K562 (cell line): ENCODE results near the gene MUC5B. TPM values are rescaled to one million over a fixed set of nuclear protein-coding genes. Genes with fewer than 3 reads are reported as not detected.

Source experiments
- ATAC-seq: fragments of 200-7000 bp; cut with Tn5 transposase; 3 replicates; pipeline ENCODE4 v1.9.1; 2020; ENCODE audit warnings: moderate library complexity
- BruUV-seq: library from RNA; stranded (reverse); fragments of 400-500 nt; replicated peaks from 2 replicates; lab custom pipeline; 2021; lab: Mats Ljungman, UMichigan
- CTCF ChIA-PET: fragments of 300-600 bp; formaldehyde crosslinking; extraction: SDS; loops from one replicate; lab custom pipeline; 2021; ENCODE audit warnings: low intra/inter-chr PET ratio; lab: Yijun Ruan, JAX
- POLR2A ChIA-PET: fragments of 300-600, 350-650 bp; sonication (Branson Sonifier 250); formaldehyde crosslinking; extraction: SDS; loops from one replicate; lab custom pipeline; 2021; ENCODE audit warnings: antibody characterized with exemption, inconsistent platforms; lab: Yijun Ruan, JAX
- DNase-seq, 4 experiments: peaks; one replicate each; pipeline versions ENCODE4 v3.0.0 to v3.0.0-alpha.2; 2011 to 2018; ENCODE audit warnings: low spot score in 3 of 4, mixed read lengths in 3 of 4; ENCODE audit errors: extremely low read depth in 1 of 4
- FAIRE-seq: peaks from 2 replicates; lab custom pipeline; 2011; peaks lifted over from hg19 to GRCh38; lab: Jason Lieb, UNC
- H2AFZ ChIP-seq: 2 replicates; pipeline ENCODE4 v1.6.0; 2011; ENCODE audit warnings: low read depth, low read length, control low read depth, inconsistent platforms
- H3K27ac ChIP-seq: fragments of 200-600 bp; 3 replicates; pipeline ENCODE4 v1.8.0; 2011; ENCODE audit warnings: low read depth, mild to moderate bottlenecking, control low read depth, inconsistent platforms, low read length, moderate library complexity, mixed read lengths; ENCODE audit errors: extremely low read depth
- H3K27me3 ChIP-seq, 2 experiments: fragments of 300-600 bp in 1 of 2; 2 replicates in 1 of 2; 3 replicates in 1 of 2; pipeline versions ENCODE4 v1.6.0 to v1.8.0; 2011; ENCODE audit warnings: inconsistent platforms in 2 of 2, low read length in 2 of 2, mild to moderate bottlenecking in 1 of 2, mixed read lengths in 1 of 2, moderate library complexity in 1 of 2; ENCODE audit not compliant: control insufficient read depth in 2 of 2, insufficient read depth in 2 of 2
- H3K36me3 ChIP-seq: fragments of 300-600 bp; 3 replicates; pipeline ENCODE4 v1.8.0; 2011; ENCODE audit warnings: mild to moderate bottlenecking, low read length, inconsistent platforms; ENCODE audit not compliant: control insufficient read depth, insufficient read depth
- H3K4me1 ChIP-seq, 2 experiments: fragments of 200-600 bp in 1 of 2; replicated peaks in 1 of 2; 2 replicates in 1 of 2; 3 replicates in 1 of 2; pipeline versions ENCODE4 v1.5.1 to v1.8.0; 2011; ENCODE audit warnings: inconsistent platforms in 2 of 2, low read length in 2 of 2, mild to moderate bottlenecking in 1 of 2, mixed read lengths in 1 of 2, moderate library complexity in 1 of 2; ENCODE audit not compliant: control insufficient read depth in 2 of 2, insufficient read depth in 2 of 2
- H3K4me2 ChIP-seq: 2 replicates; pipeline ENCODE4 v1.6.1; 2011; ENCODE audit warnings: low read length, control low read depth, inconsistent platforms, mixed read lengths; ENCODE audit not compliant: insufficient read depth
- H3K4me3 ChIP-seq: fragments of 200-600 bp; sonication (generic), shearing (Covaris generic); 2 replicates; pipeline ENCODE4 v1.5.1; 2016; ENCODE audit warnings: control low read depth, inconsistent platforms
- H3K79me2 ChIP-seq: fragments of 200-600 bp; 3 replicates; pipeline ENCODE4 v1.8.0; 2011; ENCODE audit warnings: low read length, inconsistent platforms; ENCODE audit not compliant: control insufficient read depth, insufficient read depth
- H3K9ac ChIP-seq, 2 experiments: 2 replicates each; pipeline versions ENCODE4 v1.6.0 to v1.6.1; 2011; ENCODE audit warnings: low read depth in 2 of 2, low read length in 2 of 2, control low read depth in 1 of 2, inconsistent platforms in 1 of 2, mild to moderate bottlenecking in 1 of 2, mixed read lengths in 1 of 2; ENCODE audit not compliant: insufficient read depth in 1 of 2
- H3K9me1 ChIP-seq: one replicate; pipeline ENCODE4 v1.6.0; 2011; ENCODE audit warnings: inconsistent platforms, mild to moderate bottlenecking, low read length, moderate library complexity; ENCODE audit not compliant: control insufficient read depth, insufficient read depth
- H3K9me3 ChIP-seq: replicated peaks from 2 replicates; pipeline ENCODE4 v1.5.1; 2011; ENCODE audit warnings: low read depth, low read length, inconsistent platforms; ENCODE audit not compliant: control insufficient read depth, insufficient read depth
- H4K20me1 ChIP-seq: replicated peaks from 2 replicates; pipeline ENCODE4 v1.6.1; 2011; ENCODE audit warnings: low read length, inconsistent platforms, mixed read lengths; ENCODE audit not compliant: control insufficient read depth, insufficient read depth
- C11orf30 ChIP-seq: fragments of 450-650 bp; IDR thresholded peaks from 2 replicates; pipeline ENCODE4 v1.6.1; 2016; ENCODE audit warnings: low read depth, mild to moderate bottlenecking
- SIN3A ChIP-seq, 2 experiments: fragments of 150-350 bp in 1 of 2; IDR thresholded peaks; 2 replicates each; pipeline ENCODE4 v1.6.1; 2011 to 2016; ENCODE audit warnings: borderline replicate concordance in 2 of 2, low read depth in 2 of 2, low read length in 2 of 2, mild to moderate bottlenecking in 2 of 2, moderate library complexity in 2 of 2; ENCODE audit not compliant: control insufficient read depth in 1 of 2
- SIX5 ChIP-seq, 2 experiments: IDR thresholded peaks; 2 replicates each; pipeline ENCODE4 v1.6.1; 2011; ENCODE audit warnings: low read length in 2 of 2, borderline replicate concordance in 1 of 2, low read depth in 1 of 2, mild to moderate bottlenecking in 1 of 2, moderate library complexity in 1 of 2; ENCODE audit not compliant: insufficient read depth in 1 of 2
- STAT5A ChIP-seq: IDR thresholded peaks from 2 replicates; pipeline ENCODE4 v1.6.1; 2012; ENCODE audit warnings: low read length, inconsistent platforms, borderline replicate concordance
- SUPT5H ChIP-seq: fragments of 450-650 bp; IDR thresholded peaks from 2 replicates; pipeline ENCODE4 v1.6.1; 2016
- TAF1 ChIP-seq: IDR thresholded peaks from 2 replicates; pipeline ENCODE4 v1.6.1; 2011; ENCODE audit warnings: mild to moderate bottlenecking, low read length, moderate library complexity; ENCODE audit not compliant: insufficient read depth, control insufficient read depth, severe bottlenecking; ENCODE audit errors: extremely low read depth
- ZNF316 ChIP-seq: fragments of 450-650 bp; IDR thresholded peaks from 2 replicates; pipeline ENCODE4 v1.6.1; 2016
- ZSCAN29 ChIP-seq: fragments of 450-650 bp; IDR thresholded peaks from 2 replicates; pipeline ENCODE4 v1.6.1; 2017
- WGBS: fragments of 100-300 bp; shearing (Covaris generic); methylation state at CpG from one replicate; pipeline ENCODE4 v1.1.6; 2016; ENCODE audit warnings: low coverage, mixed read lengths; ENCODE audit not compliant: insufficient coverage; ENCODE audit errors: missing lambda C conversion rate; 5-methylcytosine and 5-hydroxymethylcytosine counted together
- in situ Hi-C: fragments of 300-500 bp; cut with MboI; formaldehyde crosslinking; loops from 4 replicates; pipeline ENCODE4 v1.15.0; 2018; ENCODE audit warnings: inconsistent platforms, mixed read lengths
- intact Hi-C: fragments of 100-400 bp; cut with micrococcal nuclease; formaldehyde crosslinking; loops from 2 replicates; pipeline ENCODE4 v1.14.2; 2022
- polyA plus RNA-seq, 8 experiments: library from polyadenylated mRNA; depleted of rRNA in 4 of 8; stranded (reverse) in 5 of 8; unstranded in 3 of 8; fragments of >200 nt; fragmentation: Nextera tagmentation in 2 of 8; fragmentation: Illumina TruSeq in 1 of 8; extraction: Ambion mirVana in 2 of 8; extraction: Trizol in 1 of 8; gene quantifications; 2 replicates each; pipeline versions ENCODE4 v1.2.1 to v1.2.3, GENCODE V29; 2011 to 2014; ENCODE audit warnings: inconsistent platforms in 1 of 8, missing spikeins in 1 of 8
- total RNA-seq, 7 experiments: library from RNA; depleted of rRNA in 6 of 7; stranded (reverse); fragments of >200 nt in 6 of 7; fragmentation: Illumina TruSeq in 2 of 7; extraction: Trizol in 2 of 7; gene quantifications; 2 replicates each; pipeline versions ENCODE4 v1.2.1 to v1.2.3, GENCODE V29; 2011 to 2021; ENCODE audit warnings: low replicate concordance in 1 of 7
- TF ChIP-seq, protein P1 (sequence below): fragments of 250-450 bp; sonication (Bioruptor Pico); IDR thresholded peaks from 2 replicates; pipeline ENCODE4 v1.4.0; 2020; ENCODE audit warnings: mild to moderate bottlenecking, moderate library complexity
- TF ChIP-seq, protein P2 (sequence below): fragments of 450-650 bp; formaldehyde crosslinking; IDR thresholded peaks from 2 replicates; pipeline ENCODE4 v1.4.0; 2022; ENCODE audit warnings: missing genetic modification characterization
- TF ChIP-seq, protein P3 (sequence below): sonication (generic); formaldehyde crosslinking; IDR thresholded peaks from 2 replicates; pipeline ENCODE4 v1.8.1; 2023; ENCODE audit warnings: mild to moderate bottlenecking, missing genetic modification reagents

Gene MUC5B
- total and polyA plus RNA-seq, 9 of the 15 experiments (the other 6 are each of a cell fraction or from before 2014, with no cell fraction given) = 0.04 to 0.95 TPM; not detected in 7

DNA sequence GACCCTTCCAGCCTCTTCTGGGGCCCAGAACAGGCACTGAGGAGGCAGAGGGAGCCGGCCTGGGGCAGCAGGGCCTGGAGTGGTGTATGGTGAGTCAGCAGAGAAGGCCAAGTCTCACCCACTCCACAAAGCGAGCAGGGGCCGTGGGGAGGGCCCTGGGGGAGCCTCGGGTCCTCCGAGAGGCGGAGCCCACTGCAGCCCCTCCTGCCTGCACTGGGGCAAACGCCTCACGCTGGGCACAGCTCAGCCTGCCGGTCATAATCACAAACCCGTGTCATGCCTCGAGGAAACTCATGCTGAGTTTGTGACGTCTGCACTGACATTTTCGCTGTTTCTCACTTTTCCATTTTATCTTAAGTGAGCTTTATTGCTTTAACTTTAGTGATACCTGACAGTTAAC lies 48.1 kb downstream of the MUC5B start:
- DNase-seq (peak; percentile 29 to 48 (median 43)), FAIRE-seq (peak; percentile 46), ATAC-seq (peak; percentile 84)
- intact Hi-C loops (no loop called here), in situ Hi-C loops (no loop called here)
- Histone ChIP-seq H3K4me1 (peaks cover 3 to 19% of the 10 kb centered on the region in 2 experiments; a peak in 4 of 5 replicates), H3K9me1 (peaks cover 3% of the 10 kb centered on the region), H3K4me2 (no peak overlapping the region; the same call in 1 of the 2 replicates), H3K4me3 (no peak overlapping the region), H3K27ac (no peak overlapping the region), H3K36me3 (peaks cover 5% of the 10 kb centered on the region; the same call in 2 of the 3 replicates), H3K79me2 (no peaks in the 10 kb centered on the region), H3K27me3 (peaks cover 0 to 7% of the 10 kb centered on the region in 2 experiments; a peak in 1 of 5 replicates), H3K9me3 (no peaks in the 10 kb centered on the region), H3K9ac (peak overlapping the region in 1 of 2 experiments; percentile 77; a peak in 2 of 4 replicates), H2AFZ (no peak overlapping the region; the same call in 1 of the 2 replicates), H4K20me1 (no peaks in the 10 kb centered on the region)
- ChIA-PET CTCF (no interaction called here), POLR2A (interaction anchor here (1.1 kb wide), 1 partner anchor 111 kb away, joined by 3 read pairs; no protein-coding TSS in a partner anchor)
- WGBS = 19% methylated on average over 10 of the region's 13 CpGs
- BruUV-seq = no TSS peak
- no peak for TF ChIP-seq SIX5 (IDR thresholded peaks at IDR 0.05; ENCODE audit: borderline replicate concordance in 1 of 2, insufficient read depth in 1 of 2, low read depth in 1 of 2, low read length in 2 of 2)
- TF ChIP-seq ZSCAN29 = no peak
- no peak for TF ChIP-seq TAF1
- peak; percentile 55; the same call in 1 of the 2 replicates for TF ChIP-seq ZNF316
- TF ChIP-seq, protein P1, sequence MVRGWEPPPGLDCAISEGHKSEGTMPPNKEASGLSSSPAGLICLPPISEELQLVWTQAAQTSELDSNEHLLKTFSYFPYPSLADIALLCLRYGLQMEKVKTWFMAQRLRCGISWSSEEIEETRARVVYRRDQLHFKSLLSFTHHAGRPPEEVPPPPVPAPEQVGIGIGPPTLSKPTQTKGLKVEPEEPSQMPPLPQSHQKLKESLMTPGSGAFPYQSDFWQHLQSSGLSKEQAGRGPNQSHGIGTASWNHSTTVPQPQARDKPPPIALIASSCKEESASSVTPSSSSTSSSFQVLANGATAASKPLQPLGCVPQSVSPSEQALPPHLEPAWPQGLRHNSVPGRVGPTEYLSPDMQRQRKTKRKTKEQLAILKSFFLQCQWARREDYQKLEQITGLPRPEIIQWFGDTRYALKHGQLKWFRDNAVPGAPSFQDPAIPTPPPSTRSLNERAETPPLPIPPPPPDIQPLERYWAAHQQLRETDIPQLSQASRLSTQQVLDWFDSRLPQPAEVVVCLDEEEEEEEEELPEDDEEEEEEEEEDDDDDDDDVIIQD = no peak
- TF ChIP-seq, protein P2, sequence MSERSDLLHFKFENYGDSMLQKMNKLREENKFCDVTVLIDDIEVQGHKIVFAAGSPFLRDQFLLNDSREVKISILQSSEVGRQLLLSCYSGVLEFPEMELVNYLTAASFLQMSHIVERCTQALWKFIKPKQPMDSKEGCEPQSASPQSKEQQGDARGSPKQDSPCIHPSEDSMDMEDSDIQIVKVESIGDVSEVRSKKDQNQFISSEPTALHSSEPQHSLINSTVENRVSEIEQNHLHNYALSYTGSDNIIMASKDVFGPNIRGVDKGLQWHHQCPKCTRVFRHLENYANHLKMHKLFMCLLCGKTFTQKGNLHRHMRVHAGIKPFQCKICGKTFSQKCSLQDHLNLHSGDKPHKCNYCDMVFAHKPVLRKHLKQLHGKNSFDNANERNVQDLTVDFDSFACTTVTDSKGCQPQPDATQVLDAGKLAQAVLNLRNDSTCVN = no peak
- peak; percentile 57; the same call in 1 of the 2 replicates for TF ChIP-seq C11orf30
- TF ChIP-seq, protein P3, sequence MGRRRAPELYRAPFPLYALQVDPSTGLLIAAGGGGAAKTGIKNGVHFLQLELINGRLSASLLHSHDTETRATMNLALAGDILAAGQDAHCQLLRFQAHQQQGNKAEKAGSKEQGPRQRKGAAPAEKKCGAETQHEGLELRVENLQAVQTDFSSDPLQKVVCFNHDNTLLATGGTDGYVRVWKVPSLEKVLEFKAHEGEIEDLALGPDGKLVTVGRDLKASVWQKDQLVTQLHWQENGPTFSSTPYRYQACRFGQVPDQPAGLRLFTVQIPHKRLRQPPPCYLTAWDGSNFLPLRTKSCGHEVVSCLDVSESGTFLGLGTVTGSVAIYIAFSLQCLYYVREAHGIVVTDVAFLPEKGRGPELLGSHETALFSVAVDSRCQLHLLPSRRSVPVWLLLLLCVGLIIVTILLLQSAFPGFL = no peak
- TF ChIP-seq SUPT5H = no peak
- no peak for TF ChIP-seq STAT5A
- no peak for TF ChIP-seq SIN3A (IDR thresholded peaks at IDR 0.05; ENCODE audit: borderline replicate concordance in 2 of 2, control insufficient read depth in 1 of 2, low read depth in 2 of 2, low read length in 2 of 2)
